ENCODE measurements around the gene TBC1D22B.
A peak's percentile ranks its signal among the peaks of the same experiment; 100 is the strongest.
"Not testable (repeated sequence)": the region's sequence is repeated elsewhere in the genome, so short reads cannot be mapped to it uniquely, and the experiment has no call there.

The TBC1D22B gene

GRCh38 chr6:37321516-37322415 lies 64.2 kb downstream of the TBC1D22B start:
- DNase-seq (ENCODE audit: low read depth): no peak

GRCh38 chr6:37323580-37323979 lies 66.0 kb downstream of the TBC1D22B start:
- no peak for DNase-seq (ENCODE audit: low read depth)

- no peak for DNase-seq (ENCODE audit: low read depth)
These were observed 66.8 kb downstream of the TBC1D22B start for GRCh38 chr6:37324131-37325033.

GRCh38 chr6:37330345-37330744 lies 72.8 kb downstream of the TBC1D22B start:
- DNase-seq (ENCODE audit: low read depth): not testable (repeated sequence)

- DNase-seq (ENCODE audit: low read depth): no peak
These were observed 73.5 kb downstream of the TBC1D22B start for GRCh38 chr6:37331047-37331446.

- no peak for DNase-seq (ENCODE audit: low read depth)
These were observed 75.3 kb downstream of the TBC1D22B start for GRCh38 chr6:37332894-37333293.

- DNase-seq (ENCODE audit: low read depth): no peak
These were observed 76.5 kb downstream of the TBC1D22B start for GRCh38 chr6:37334047-37334446.

GRCh38 chr6:37338317-37338716 lies 80.7 kb downstream of the TBC1D22B start:
- not testable (repeated sequence) for DNase-seq (ENCODE audit: low read depth)

GRCh38 chr6:37338745-37339255 lies 81.2 kb downstream of the TBC1D22B start:
- DNase-seq (ENCODE audit: low read depth): no peak

- no peak for DNase-seq (ENCODE audit: low read depth)
These were observed 82.4 kb downstream of the TBC1D22B start for GRCh38 chr6:37339741-37340638.

- no peak for DNase-seq (ENCODE audit: low read depth)
These were observed 83.0 kb downstream of the TBC1D22B start for GRCh38 chr6:37340639-37340943.

GRCh38 chr6:37343248-37343647 lies 85.7 kb downstream of the TBC1D22B start:
- no peak for DNase-seq (ENCODE audit: low read depth)

GRCh38 chr6:37344308-37344707 lies 86.7 kb downstream of the TBC1D22B start:
- DNase-seq (ENCODE audit: low read depth): no peak

- not testable (repeated sequence) for DNase-seq (ENCODE audit: low read depth)
These were observed 88.2 kb downstream of the TBC1D22B start for GRCh38 chr6:37345804-37346203.

- DNase-seq (ENCODE audit: low read depth): no peak
These were observed 89.6 kb downstream of the TBC1D22B start for GRCh38 chr6:37347177-37347576.

- DNase-seq (ENCODE audit: low read depth): no peak
These were observed 90.1 kb downstream of the TBC1D22B start for GRCh38 chr6:37347670-37348111.

- no peak for DNase-seq (ENCODE audit: low read depth)
These were observed 93.5 kb downstream of the TBC1D22B start for GRCh38 chr6:37351027-37351426.

GRCh38 chr6:37352384-37352783 lies 94.8 kb downstream of the TBC1D22B start:
- DNase-seq (ENCODE audit: low read depth): no peak

- DNase-seq (ENCODE audit: low read depth): peak; percentile 82
These were observed 96.4 kb downstream of the TBC1D22B start, which contains the start of gene RNF8 for GRCh38 chr6:37353761-37354525. Gene RNF8 (plus strand): TSS chr6:37353983. CDS start chr6:37354165, 182 bp downstream.

GRCh38 chr6:37354526-37355384 lies 97.2 kb downstream of the TBC1D22B start:
- DNase-seq (ENCODE audit: low read depth): no peak
